Measurements from ENCODE around the gene CDH4. TPM values are rescaled to one million over a fixed set of nuclear protein-coding genes. Genes with fewer than 3 reads are reported as not detected.

The CDH4 gene
- total RNA-seq, 1 experiment from 2014 or later, result not detected

- DNase-seq, result no peak
- H3K9me3 ChIP-seq (ENCODE audit: insufficient read depth, low read depth), result no peaks in the 10 kb centered on the region
- no peak overlapping the region for H3K4me3 ChIP-seq
- no peaks in the 10 kb centered on the region for H3F3A ChIP-seq (ENCODE audit: insufficient read depth, low read depth)
- no TSS peak for BruUV-seq (replicated peaks)
- no peak overlapping the region for H2AFZ ChIP-seq
- H3K27me3 ChIP-seq (ENCODE audit: insufficient read depth, low read depth), result peaks cover 97% of the 10 kb centered on the region
- H3K4me2 ChIP-seq, result no peak overlapping the region
- TF ChIP-seq CTCF (conservative IDR thresholded peaks at IDR 0.05), result no peak
- no peak for TF ChIP-seq EZH2 (IDR thresholded peaks at IDR 0.05; ENCODE audit: low read depth)
- 0 out of 2 replicates have a peak, but pooled peaks cover 7% of the 10 kb centered on the region for H4K20me1 ChIP-seq (ENCODE audit: insufficient read depth)
- H3K27ac ChIP-seq, result no peak overlapping the region
- ChIA-PET POLR2A (ENCODE audit: unreplicated experiment) (no interaction called here), CTCF (no interaction called here)
- H3K79me2 ChIP-seq (ENCODE audit: low read depth), result no peaks in the 10 kb centered on the region
- intact Hi-C loops (cut with micrococcal nuclease; ENCODE audit: unreplicated experiment), result no loop called here
- H3K4me1 ChIP-seq (replicated peaks; ENCODE audit: insufficient read depth), result no peaks in the 10 kb centered on the region
- H3K9me2 ChIP-seq (ENCODE audit: insufficient read depth), result no peaks in the 10 kb centered on the region
- H3K36me3 ChIP-seq (ENCODE audit: low read depth), result no peaks in the 10 kb centered on the region
Observed at GRCh38 chr20:61516346-61517208, 264.5 kb downstream of the CDH4 start.

- Histone ChIP-seq H3K4me1 (replicated peaks; ENCODE audit: insufficient read depth) (no peaks in the 10 kb centered on the region), H4K20me1 (ENCODE audit: insufficient read depth) (0 out of 2 replicates have a peak, but pooled peaks cover 7% of the 10 kb centered on the region), H3K36me3 (ENCODE audit: low read depth) (no peaks in the 10 kb centered on the region), H3K9me3 (ENCODE audit: insufficient read depth, low read depth) (no peaks in the 10 kb centered on the region), H3K79me2 (ENCODE audit: low read depth) (no peaks in the 10 kb centered on the region), H3K27ac (no peak overlapping the region), H3K27me3 (ENCODE audit: insufficient read depth, low read depth) (peaks cover 97% of the 10 kb centered on the region), H3K9me2 (ENCODE audit: insufficient read depth) (no peaks in the 10 kb centered on the region), H3K4me2 (no peak overlapping the region), H2AFZ (no peak overlapping the region), H3F3A (ENCODE audit: insufficient read depth, low read depth) (no peaks in the 10 kb centered on the region), H3K4me3 (no peak overlapping the region)
- POLR2A ChIA-PET (ENCODE audit: unreplicated experiment), result no interaction called here
- BruUV-seq (replicated peaks), result no TSS peak
- CTCF ChIA-PET, result no interaction called here
- no peak for DNase-seq
- intact Hi-C loops (cut with micrococcal nuclease; ENCODE audit: unreplicated experiment), result no loop called here
- TF ChIP-seq EZH2 (IDR thresholded peaks at IDR 0.05; ENCODE audit: low read depth) (no peak), CTCF (conservative IDR thresholded peaks at IDR 0.05) (no peak)
Observed at GRCh38 chr20:61517419-61517818, 265.4 kb downstream of the CDH4 start.

GRCh38 chr20:61518424-61518951 lies 266.4 kb downstream of the CDH4 start:
- Histone ChIP-seq H3K4me2 (no peak overlapping the region), H3K36me3 (ENCODE audit: low read depth) (no peaks in the 10 kb centered on the region), H3K79me2 (ENCODE audit: low read depth) (no peaks in the 10 kb centered on the region), H3K27me3 (ENCODE audit: insufficient read depth, low read depth) (peaks cover 97% of the 10 kb centered on the region), H3K9me2 (ENCODE audit: insufficient read depth) (no peaks in the 10 kb centered on the region), H3K4me3 (no peak overlapping the region), H3K9me3 (ENCODE audit: insufficient read depth, low read depth) (no peaks in the 10 kb centered on the region), H3K27ac (no peak overlapping the region), H3F3A (ENCODE audit: insufficient read depth, low read depth) (no peaks in the 10 kb centered on the region), H4K20me1 (ENCODE audit: insufficient read depth) (0 out of 2 replicates have a peak, but pooled peaks cover 7% of the 10 kb centered on the region), H2AFZ (no peak overlapping the region), H3K4me1 (replicated peaks; ENCODE audit: insufficient read depth) (no peaks in the 10 kb centered on the region)
- no TSS peak for BruUV-seq (replicated peaks)
- POLR2A ChIA-PET (ENCODE audit: unreplicated experiment), result no interaction called here
- TF ChIP-seq EZH2 (IDR thresholded peaks at IDR 0.05; ENCODE audit: low read depth), result no peak
- TF ChIP-seq CTCF (conservative IDR thresholded peaks at IDR 0.05), result no peak
- CTCF ChIA-PET, result no interaction called here
- intact Hi-C loops (cut with micrococcal nuclease; ENCODE audit: unreplicated experiment), result no loop called here
- DNase-seq, result no peak
